HG02884 (cell line): ENCODE results near the gene S100A1.
"Not testable (repeated sequence)": the region's sequence is repeated elsewhere in the genome, so short reads cannot be mapped to it uniquely, and the experiment has no call there.

ENCODE experiments used
- ATAC-seq: cut with Tn5 transposase; IDR thresholded peaks from one replicate; pipeline ENCODE4 v1.9.1; 2021; ENCODE audit warnings: mild to moderate bottlenecking, moderate library complexity; ENCODE audit not compliant: unreplicated experiment

The S100A1 gene

GRCh38 chr1:153651771-153652170, 23.5 kb downstream of the S100A1 start:
- no peak for ATAC-seq

GRCh38 chr1:153652805-153653500, 24.7 kb downstream of the S100A1 start:
- ATAC-seq = no peak

- ATAC-seq = no peak
Measured at GRCh38 chr1:153655333-153655732, 27.1 kb downstream of the S100A1 start.

DNA sequence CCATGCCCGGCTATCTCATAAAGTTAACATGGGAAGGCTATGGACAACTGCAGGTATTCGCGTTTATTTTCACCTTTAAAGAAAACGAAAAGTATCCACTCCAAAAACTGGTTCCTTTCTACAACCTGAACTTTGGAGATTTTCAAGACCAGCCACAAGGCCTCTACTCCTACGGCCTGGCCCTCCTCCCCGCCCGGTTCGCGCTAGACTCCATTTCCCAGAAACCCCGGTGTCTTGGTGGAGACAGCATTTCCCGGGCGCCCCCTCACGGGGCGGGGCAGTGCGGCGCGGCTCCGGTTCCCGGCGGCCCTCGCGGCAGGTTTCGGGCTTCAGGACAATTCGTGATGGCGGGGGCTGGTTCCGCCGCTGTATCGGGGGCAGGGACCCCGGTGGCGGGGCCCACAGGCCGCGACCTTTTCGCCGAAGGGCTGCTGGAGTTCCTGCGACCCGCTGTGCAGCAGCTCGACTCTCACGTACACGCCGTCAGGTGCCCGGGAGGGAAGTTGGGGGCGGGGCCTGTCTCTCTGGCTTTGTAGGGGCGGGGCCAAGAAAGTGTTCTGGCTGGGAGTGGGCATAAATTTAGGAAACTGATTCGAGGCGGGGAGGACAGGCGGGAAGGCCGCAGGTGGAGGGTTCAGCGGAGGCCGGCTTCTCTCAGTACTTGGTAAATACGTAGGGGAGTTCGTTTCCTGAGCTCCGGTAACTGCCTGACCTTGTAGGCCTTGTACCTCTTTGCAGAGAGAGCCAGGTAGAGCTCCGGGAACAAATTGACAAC, 30.4 kb downstream of the S100A1 start, which contains the start of gene SNAPIN:
Gene SNAPIN (plus strand): TSS at position 304 of the 775 bp plus-strand sequence. CDS start 41 bp downstream, at position 345.
- ATAC-seq = peak; percentile 78

DNA sequence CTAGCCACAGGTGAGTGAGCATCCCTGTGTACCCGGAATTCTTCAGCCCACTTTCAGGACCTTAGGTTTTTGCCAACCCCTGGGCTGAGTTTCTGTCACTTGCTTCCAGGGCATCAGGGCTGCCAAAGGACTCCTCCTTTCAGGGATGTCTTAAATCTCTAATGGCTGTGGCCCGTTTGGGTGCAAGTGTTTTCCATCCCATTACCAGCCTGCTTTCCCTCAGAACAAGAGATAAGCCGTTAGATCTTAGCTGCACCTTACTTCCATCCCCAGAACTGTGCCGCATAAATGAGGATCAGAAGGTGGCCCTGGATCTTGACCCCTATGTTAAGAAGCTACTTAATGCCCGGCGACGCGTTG, 30.9 kb downstream of the S100A1 start:
- ATAC-seq = no peak

- ATAC-seq = no peak
Measured at GRCh38 chr1:153659656-153660055, 31.4 kb downstream of the S100A1 start.

DNA sequence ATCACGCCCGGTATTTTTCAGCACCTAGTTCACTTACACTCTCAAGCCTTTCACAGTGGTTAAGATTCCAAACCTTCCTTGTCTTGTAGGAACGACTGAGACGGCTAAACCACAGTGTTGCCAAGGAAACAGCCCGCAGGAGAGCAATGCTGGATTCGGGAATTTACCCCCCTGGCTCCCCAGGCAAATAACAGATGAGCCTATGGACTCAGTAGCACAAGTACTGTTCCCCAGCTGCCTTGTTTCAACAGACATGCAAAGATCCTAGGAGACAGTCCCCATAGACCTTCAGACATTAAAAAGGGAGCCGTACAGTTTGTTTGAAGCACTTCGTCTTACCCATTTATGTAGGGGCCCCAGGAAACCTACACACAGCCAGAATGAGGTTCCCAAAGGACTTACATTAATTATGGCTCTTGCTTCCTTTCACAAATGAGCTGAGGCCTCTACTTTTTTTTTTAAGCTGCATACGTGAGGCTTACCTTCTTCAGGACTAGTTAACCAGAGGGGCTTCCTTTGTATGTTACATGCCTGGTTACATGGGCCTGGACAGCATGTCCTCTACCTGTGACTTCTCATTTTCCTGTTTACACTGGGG, 33.0 kb downstream of the S100A1 start:
- no peak for ATAC-seq

DNA sequence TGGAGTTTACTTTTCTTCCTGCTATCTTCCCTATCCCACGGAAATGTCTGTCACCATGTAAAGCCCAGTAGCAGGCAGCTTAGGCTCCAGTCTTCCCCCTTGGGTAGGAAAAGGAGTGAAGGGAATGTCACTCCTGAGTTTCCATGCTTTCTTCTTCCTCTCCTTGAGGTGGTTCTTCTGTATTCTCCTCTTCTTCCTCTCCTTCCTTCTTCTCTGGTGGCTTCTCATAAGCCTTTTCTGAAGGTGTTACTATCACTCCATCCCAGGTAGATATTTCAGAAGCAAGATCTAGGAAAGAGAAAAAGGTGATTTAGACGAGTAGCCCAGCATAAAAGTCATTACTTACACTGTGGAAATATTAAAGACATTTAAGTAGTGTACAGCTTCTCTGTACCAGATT, 34.0 kb downstream of the S100A1 start:
- no peak for ATAC-seq

DNA sequence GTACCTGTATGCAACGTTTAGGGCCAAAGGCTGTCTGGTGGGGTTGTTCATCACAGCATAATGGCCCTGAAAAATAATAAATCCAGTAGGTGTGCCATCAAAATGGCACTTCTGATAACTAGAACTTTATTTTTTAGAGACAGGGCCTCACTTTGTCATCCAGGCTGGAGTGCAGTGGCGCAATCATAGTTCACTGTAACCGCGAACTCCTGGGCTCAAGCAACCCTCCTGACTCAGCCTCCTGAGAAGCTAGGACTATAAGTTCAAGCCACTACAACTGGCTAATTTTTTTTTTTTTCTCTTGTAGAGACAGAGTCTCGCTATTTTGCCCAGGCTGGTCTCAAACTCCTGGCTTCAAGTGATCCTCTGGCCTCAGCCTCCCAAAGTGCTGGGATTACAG, 35.0 kb downstream of the S100A1 start:
- no peak for ATAC-seq

DNA sequence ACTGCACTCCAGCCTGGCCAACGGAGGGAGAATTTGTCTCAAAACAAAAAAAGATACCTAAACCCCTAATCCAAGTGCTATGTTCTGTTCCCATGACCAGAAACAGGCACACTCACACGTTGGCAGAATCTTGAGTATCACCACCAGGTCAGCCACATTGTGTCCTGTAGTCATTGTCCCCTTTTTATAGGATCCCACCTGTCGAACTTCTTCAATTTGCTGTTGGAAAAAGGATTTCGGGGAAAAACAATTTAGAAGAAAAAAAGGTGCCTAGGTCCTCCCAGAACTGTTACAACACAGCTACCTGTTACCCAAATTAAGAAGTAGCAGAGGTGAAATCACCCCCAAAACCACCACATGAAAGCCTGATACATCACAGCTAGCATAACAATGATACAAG, 39.2 kb downstream of the S100A1 start:
- no peak for ATAC-seq

- ATAC-seq = not testable (repeated sequence)
Measured at GRCh38 chr1:153668672-153669071, 40.4 kb downstream of the S100A1 start.

- ATAC-seq = no peak
Measured at GRCh38 chr1:153669606-153670005, 41.4 kb downstream of the S100A1 start.

GRCh38 chr1:153670257-153670858, 42.1 kb downstream of the S100A1 start:
- no peak for ATAC-seq

- ATAC-seq = peak; percentile 94
Measured at GRCh38 chr1:153670859-153671627, 42.8 kb downstream of the S100A1 start, which contains the start of gene ILF2. Gene ILF2 (minus strand): TSS chr1:153670993. CDS start chr1:153670922, 71 bp downstream.

DNA sequence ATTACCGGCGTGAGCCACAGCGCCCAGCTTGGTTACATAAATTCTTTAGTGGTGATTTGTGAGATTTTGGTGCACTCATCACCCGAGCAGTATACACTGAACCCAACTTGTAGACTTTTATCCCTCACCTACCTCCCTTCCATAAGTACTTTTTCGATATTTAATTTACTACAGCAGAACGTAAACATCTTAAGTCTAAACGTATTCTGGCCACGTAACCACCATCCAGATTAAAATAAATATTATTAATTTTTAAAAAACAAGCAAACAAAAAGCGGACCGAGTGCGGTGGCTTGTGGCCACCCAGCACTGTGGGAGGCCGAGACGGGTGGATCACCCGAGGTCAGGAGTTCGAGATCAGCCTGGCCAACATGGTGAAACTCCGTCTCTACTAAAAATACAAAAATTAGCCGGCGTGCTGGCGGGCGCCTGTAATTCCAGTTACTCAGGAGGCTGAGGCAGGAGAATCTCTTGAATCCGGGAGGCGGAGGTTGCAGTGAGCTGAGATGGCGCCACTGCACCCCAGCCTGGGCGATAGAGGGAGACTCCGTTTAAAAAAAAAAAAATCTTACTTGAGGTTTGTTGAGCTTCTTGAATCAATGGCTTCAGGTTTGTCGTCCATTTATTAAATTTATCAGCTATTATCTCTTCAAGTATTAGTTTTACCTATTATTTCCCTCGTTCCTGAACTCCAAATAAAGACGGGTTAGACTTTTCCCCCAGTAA, 43.6 kb downstream of the S100A1 start:
- peak; percentile 6 for ATAC-seq

DNA sequence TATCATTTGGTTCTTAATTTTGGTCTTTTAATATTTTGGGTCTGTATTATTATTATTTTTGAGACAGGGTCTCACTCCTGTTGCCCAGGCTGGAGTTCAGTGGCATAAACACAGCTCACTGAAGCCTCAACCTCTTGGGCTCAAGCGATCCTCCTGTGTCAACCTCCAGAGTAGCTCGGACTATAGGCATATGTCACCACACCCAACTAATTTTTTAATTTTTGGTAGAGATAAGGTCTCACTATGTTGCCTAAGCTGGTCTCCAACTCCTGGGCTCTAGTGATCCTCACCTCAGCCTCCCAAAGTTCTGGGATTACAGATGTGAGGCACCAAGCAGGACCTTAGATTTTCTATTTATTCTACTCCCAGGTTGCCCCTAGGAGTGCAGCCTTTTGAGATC, 45.3 kb downstream of the S100A1 start:
- no peak for ATAC-seq

GRCh38 chr1:153677718-153678518, 49.7 kb downstream of the S100A1 start:
- ATAC-seq = no peak

- no peak for ATAC-seq
Measured at GRCh38 chr1:153678519-153679336, 50.5 kb downstream of the S100A1 start, which contains the start of gene NPR1. Gene NPR1 (plus strand): TSS chr1:153678688. CDS start chr1:153679109, 421 bp downstream.
